ENCODE results near the gene BRD1.
"Not testable (repeated sequence)": the region's sequence is repeated elsewhere in the genome, so short reads cannot be mapped to it uniquely, and the experiment has no call there.

BRD1 gene

GRCh38 chr22:49767355-49768062 lies 60.2 kb downstream of the BRD1 start:
- peak in 4 of 6 experiments; percentile 13 to 47 (median 30) for DNase-seq

GRCh38 chr22:49765951-49766350 lies 61.7 kb downstream of the BRD1 start:
- no peak for DNase-seq

- no peak for DNase-seq
Observed at GRCh38 chr22:49765091-49765771, 62.4 kb downstream of the BRD1 start.

- DNase-seq: no peak
Observed at GRCh38 chr22:49764127-49764581, 63.5 kb downstream of the BRD1 start.

DNA sequence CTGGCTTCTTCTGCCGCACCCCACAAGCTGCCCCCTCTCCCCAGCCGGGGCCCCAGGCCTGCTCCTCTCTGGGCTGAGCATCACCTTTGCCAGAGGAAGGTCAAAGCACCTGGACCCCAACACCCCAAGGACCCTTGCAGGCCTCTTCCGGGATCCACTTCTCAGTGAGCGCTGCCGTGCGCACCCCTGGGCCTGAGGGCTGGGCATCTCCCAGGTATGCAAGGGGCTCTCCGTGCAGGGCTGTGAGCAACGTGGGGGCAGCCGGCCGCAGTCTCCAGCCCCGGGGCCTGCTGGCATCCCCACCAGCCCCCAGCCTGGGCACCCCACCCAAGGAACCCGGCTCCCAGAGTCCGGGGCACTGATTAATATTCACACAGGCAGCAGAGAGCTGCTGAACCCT lies 64.0 kb downstream of the BRD1 start:
- no peak for DNase-seq

DNA sequence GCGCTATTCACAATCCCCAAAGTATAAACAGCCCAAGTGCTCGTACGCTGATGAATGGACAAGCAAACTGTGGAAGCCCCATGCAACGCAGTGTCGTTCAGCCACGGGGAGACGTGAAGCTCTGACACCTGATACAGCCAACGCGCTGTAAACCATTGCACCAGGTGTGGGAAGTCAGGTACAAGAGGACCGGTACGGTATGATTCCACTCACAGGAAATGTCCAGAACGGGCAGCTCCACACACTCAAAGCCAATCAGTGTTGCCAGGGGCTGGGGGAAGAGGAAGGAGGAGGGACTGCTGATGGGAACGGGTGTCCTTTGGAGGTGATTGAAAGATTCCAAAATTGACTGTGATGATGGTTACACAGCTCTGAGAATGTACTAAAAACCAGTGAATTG lies 64.5 kb downstream of the BRD1 start:
- no peak for DNase-seq

DNA sequence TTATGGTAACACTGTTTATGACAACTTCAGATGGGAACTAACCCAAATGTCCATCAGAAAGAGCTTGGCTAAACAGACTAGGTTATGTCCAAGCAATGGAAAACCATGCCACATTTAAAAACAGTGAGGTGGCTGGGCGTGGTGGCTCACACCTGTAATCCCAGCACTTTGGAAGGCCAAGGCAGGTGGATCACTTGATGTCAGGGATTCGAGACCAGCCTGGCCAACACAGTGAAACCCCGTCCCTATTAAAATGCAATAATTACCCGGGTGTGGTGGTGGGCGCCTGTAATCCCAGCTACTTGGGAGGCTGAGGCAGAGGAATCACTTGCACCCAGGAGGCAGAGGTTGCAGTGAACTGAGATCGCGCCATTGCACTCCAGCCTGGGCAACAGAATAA lies 65.1 kb downstream of the BRD1 start:
- DNase-seq: not testable (repeated sequence)

DNA sequence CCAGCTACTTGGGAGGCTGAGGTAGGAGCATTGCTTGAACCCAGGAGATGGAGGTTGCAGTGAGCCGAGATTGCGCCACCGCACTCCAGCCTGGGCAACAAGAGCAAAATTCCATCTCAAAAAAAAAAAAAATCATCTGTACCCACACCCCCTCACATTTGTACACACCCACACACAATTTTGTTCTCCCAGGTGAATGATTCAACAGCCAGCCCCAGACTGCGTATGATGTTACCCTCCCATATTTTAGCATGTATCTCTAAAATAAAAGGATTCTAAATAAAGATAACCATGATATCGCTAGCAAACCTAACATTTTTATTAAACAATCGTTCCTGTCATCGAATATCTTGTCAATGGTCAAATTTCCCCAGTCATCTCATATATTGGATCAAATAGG lies 65.8 kb downstream of the BRD1 start:
- no peak for DNase-seq

GRCh38 chr22:49760630-49761571 lies 66.8 kb downstream of the BRD1 start:
- DNase-seq: no peak

DNA sequence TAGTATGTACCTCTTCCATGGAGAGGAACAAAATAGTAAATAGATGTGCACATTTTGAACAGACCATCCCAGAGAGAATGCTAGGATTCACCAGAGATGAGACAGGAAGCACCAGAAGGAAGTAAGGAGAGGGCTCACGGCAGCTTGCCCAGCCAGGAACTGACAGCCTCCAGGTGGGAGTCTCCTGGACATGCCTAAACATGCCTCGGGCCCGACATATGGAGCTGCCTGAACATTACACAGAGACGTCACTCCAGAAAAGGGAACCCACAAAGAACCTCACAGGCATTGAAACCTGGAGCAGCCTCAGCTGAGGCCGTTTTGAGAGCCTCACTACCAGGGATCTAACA lies 67.4 kb downstream of the BRD1 start:
- DNase-seq: no peak

GRCh38 chr22:49756676-49757075 lies 71.0 kb downstream of the BRD1 start:
- no peak for DNase-seq

- no peak for DNase-seq
Observed at GRCh38 chr22:49756201-49756600, 71.5 kb downstream of the BRD1 start.

GRCh38 chr22:49755631-49756001 lies 72.1 kb downstream of the BRD1 start:
- no peak for DNase-seq

DNA sequence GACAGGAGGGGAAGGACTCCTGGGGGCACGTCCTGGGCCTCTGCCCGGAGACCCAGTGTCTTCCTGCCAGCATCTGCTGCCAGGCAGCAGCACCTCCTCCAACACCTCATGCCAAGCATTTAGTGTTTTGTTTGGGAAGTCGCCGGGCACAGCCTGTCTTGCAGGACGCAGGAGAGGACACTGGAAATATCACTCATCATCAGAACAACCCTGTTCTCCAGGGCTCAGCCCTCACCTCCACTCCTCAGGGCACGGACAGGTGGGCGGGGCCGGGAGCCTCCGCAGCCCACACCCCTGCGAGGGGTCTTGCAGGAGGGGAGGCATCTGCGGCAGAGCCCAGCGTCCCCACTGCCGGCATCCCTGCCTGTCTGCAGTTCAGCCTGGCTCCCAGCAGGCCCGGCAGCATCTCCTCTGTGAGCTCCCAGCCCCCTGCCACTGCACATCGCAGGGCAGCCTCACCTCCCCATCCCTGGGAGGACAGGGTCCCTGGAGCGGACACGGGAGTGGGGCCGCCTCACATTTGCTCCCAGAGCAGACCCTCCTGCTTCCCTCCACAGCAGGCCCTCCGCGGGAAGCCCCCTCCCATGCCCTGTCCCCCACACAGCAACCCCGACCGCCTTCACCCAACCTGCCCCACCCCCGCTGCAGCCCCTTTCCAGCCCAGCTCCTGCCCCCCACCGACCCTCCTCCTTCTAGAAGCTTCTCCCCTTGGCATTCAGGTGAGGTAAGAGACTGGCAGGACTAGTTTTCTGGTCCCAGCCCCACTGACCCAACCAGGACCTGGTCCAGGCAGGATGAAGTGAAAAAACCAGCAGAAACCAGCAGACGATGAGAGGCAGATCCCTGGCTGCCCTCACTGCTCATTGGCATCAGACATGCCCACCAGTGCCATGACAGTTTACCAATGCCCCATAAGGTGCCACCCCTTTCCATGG lies 72.7 kb downstream of the BRD1 start:
- DNase-seq: no peak

- no peak for DNase-seq
Observed at GRCh38 chr22:49753961-49754695, 73.5 kb downstream of the BRD1 start.

- no peak for DNase-seq
Observed at GRCh38 chr22:49753276-49753890, 74.3 kb downstream of the BRD1 start.

DNA sequence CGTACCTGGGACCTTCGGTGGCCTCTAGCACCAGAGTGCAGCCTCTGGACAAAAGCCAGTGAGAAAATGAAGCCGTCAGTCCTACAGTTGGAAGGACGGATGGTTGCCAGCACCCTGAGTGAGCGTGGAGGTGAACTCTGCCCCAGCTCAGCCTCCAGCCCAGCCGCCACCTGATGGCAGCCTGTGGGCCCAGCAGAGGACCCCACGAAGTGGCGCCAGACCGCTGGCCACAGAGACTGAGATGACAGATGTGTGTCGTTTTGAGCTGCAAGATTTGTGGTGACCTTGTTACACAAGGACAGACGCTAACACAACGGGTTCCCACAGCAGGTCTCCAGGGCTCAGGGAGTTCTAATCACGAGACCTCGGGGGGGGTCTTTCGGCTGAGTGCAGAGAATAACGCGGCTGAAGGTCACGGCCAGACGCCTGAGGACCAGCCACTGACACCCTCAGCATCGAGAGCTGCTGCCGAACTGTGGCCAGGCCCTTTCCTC lies 75.0 kb downstream of the BRD1 start:
- no peak for DNase-seq

DNA sequence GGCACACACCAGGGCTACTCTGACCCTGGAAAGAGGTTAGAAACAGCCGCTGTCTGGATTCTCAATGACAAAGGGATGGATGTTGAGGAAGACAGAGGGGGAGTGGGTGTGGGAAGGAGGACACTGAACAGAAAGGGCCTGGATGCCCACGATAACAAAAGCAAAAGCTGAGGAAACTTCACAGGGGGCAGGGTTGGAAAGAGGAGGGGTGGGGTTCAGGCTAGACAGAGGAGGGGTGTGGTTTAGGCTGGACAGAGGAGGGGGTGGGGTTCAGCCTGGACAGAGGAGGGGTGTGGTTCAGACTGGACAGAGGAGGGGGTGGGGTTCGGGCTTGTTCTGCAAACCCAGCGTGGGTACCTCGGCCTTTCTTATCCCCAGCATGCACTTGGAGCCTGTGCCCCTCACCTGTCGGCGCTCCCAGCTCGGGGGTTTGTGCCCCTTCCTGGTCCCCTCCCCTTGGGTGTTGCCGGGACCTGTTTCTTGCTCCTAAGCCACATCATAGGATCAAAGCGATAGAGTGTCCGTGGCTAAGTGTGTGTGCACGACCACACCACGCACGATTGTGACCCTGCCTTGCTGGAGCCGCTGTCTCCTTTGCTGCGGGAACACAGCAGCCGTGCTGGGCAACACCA lies 75.6 kb downstream of the BRD1 start:
- no peak for DNase-seq

GRCh38 chr22:49751318-49751965 lies 76.2 kb downstream of the BRD1 start:
- DNase-seq: no peak

DNA sequence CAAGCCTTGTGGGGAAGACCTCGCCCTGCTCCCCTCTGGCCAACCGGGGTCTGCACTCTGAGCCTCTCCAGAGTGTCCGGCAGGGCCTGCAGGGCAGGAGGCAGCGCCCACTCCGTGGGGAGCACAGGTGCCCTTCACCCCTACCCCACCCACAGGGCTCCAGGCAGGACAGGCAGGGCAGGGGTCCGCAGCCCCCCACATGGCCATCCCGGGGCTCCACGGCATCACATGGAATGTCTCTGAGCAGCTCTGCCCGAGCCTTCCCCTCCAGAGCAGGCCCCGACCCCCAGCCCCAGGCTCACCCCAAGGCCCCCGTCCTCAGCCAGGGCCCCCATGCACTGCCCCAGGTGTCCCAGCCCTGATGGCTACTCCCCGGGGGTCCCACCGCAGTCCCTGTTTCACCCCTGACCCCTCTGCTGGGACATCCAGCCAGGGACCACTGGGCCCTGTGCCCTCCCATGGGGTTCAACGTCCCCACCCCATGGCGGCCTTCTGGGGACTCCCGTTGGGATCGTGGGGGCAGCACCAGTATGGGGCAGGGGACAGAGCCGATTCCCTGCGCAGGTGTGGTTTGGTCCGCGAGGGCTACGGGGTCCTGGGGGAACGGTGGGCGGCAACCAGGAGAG lies 77.7 kb downstream of the BRD1 start:
- DNase-seq: no peak
